Right cardiac atrium (tissue), 5 donors: ENCODE results near the gene RAB15. TPM values are rescaled to one million over a fixed set of nuclear protein-coding genes. Genes with fewer than 3 reads are reported as not detected.

Source experiments
- ATAC-seq, 2 donors: fragments of 200-7000 bp; cut with Tn5 transposase; one replicate each; pipeline versions ENCODE4 v1.8.0 to v1.9.1; 2020; ENCODE audit warnings: moderate library complexity in 2 of 2, mild to moderate bottlenecking in 1 of 2
- DNase-seq, 3 donors: peaks; one replicate each; pipeline ENCODE4 v3.0.0-alpha.2; 2020
- H3K27ac ChIP-seq: one replicate; pipeline ENCODE4 v1.5.1; 2013; ENCODE audit warnings: mild to moderate bottlenecking, low read length, control low read depth, moderate library complexity
- H3K27me3 ChIP-seq: one replicate; pipeline ENCODE4 v1.6.1; 2013; ENCODE audit not compliant: control insufficient read depth, insufficient read depth
- H3K4me1 ChIP-seq: one replicate; pipeline ENCODE4 v1.6.1; 2013; ENCODE audit warnings: low read length; ENCODE audit not compliant: control insufficient read depth, insufficient read depth
- H3K4me3 ChIP-seq: one replicate; pipeline ENCODE4 v1.5.1; 2013; ENCODE audit warnings: low read length, control low read depth
- H3K9me3 ChIP-seq: one replicate; pipeline ENCODE4 v1.6.1; 2013; ENCODE audit warnings: low read length; ENCODE audit not compliant: control insufficient read depth
- WGBS: extraction: QIAGEN DNeasy Blood & Tissue Kit; methylation state at CpG from one replicate; pipeline ENCODE4 v1.1.7; 2013; 5-methylcytosine and 5-hydroxymethylcytosine counted together
- intact Hi-C, 4 donors: fragments of 100-400 bp; cut with DNase I; formaldehyde crosslinking; loops; one replicate each; pipeline versions ENCODE4 v1.11.0 to v1.14.0; 2022 to 2023
- polyA plus RNA-seq: library from polyadenylated mRNA; stranded (reverse); fragments of 200-250 nt; gene quantifications from one replicate; pipeline ENCODE4 v1.2.3, GENCODE V29; 2013
- total RNA-seq, 4 donors: library from RNA; stranded (reverse); fragmentation: NEBNext Ultra II Directional; extraction: Animal tissue kit (Norgen Biotek cat#: 25700); gene quantifications; one replicate each; pipeline ENCODE4 v1.2.1, GENCODE V29; 2021
- donor health status: healthy with polysubstance abuse.
- donor health status: DM: no; HTN: yes; CAD: no.
- donor health status: DM: no; HTN: no; CAD: no.
- donor health status: DM: no; HTN: yes; CAD: no; lungs with severe emphysema.
- donor health status: DM: yes; HTN: yes; CAD: no.

RAB15 gene
- total and polyA plus RNA-seq, 5 donors = 12.7 to 48.1 (median 20.5) TPM

GRCh38 chr14:64968651-64969050 is 3.5 kb downstream of the RAB15 start:
- no peak overlapping the region for H3K4me3 ChIP-seq
- no peaks in the 10 kb centered on the region for H3K4me1 ChIP-seq
- no peaks in the 10 kb centered on the region for H3K27me3 ChIP-seq
- DNase-seq (no peak), ATAC-seq (no peak)
- H3K27ac ChIP-seq = no peak overlapping the region
- intact Hi-C loops = no loop called here
- 87% methylated on average over 6 of the region's 6 CpGs for WGBS
- H3K9me3 ChIP-seq = no peaks in the 10 kb centered on the region

- H3K9me3 ChIP-seq = no peaks in the 10 kb centered on the region
- H3K27ac ChIP-seq = no peak overlapping the region
- 87% methylated on average over 7 of the region's 7 CpGs for WGBS
- no peak for ATAC-seq
- no peak overlapping the region for H3K4me3 ChIP-seq
- intact Hi-C loops = no loop called here
- DNase-seq = no peak
- H3K27me3 ChIP-seq = no peaks in the 10 kb centered on the region
- H3K4me1 ChIP-seq = no peaks in the 10 kb centered on the region
Measured at GRCh38 chr14:64968167-64968566, 4.0 kb downstream of the RAB15 start.

DNA sequence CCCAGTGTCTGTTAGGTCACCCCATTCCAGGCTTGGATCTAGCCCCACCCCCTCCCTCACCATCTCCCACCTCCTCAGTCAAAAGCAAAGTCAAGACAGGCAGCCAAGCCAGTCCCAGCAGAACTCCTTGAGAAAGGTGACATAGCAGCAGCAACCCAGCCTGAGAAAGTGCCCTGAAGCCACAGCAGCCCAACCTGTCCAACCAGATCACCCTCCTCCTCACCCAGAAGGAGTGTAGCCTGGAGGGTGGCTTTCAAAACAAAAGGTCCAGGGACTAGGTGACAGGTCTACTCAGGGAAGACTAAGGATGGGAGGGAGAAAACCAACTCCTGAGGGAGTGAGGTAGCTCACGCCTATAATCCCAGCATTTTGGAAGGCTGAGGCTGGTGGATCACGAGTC is 5.2 kb downstream of the RAB15 start:
- no peak overlapping the region for H3K27ac ChIP-seq
- DNase-seq (no peak), ATAC-seq (no peak)
- no peaks in the 10 kb centered on the region for H3K4me1 ChIP-seq
- H3K27me3 ChIP-seq = no peaks in the 10 kb centered on the region
- no peaks in the 10 kb centered on the region for H3K9me3 ChIP-seq
- WGBS = 95% methylated on average over 2 of the region's 2 CpGs
- H3K4me3 ChIP-seq = no peak overlapping the region
- intact Hi-C loops = no loop called here

GRCh38 chr14:64965356-64966000 is 6.7 kb downstream of the RAB15 start:
- DNase-seq (no peak), ATAC-seq (peak in 1 of 2 donors; percentile 59)
- WGBS = 81% methylated on average over 15 of the region's 15 CpGs
- H3K27ac ChIP-seq = no peak overlapping the region
- intact Hi-C loops = no loop called here
- H3K4me3 ChIP-seq = no peak overlapping the region
- H3K27me3 ChIP-seq = no peaks in the 10 kb centered on the region
- H3K4me1 ChIP-seq = no peaks in the 10 kb centered on the region
- no peaks in the 10 kb centered on the region for H3K9me3 ChIP-seq

DNA sequence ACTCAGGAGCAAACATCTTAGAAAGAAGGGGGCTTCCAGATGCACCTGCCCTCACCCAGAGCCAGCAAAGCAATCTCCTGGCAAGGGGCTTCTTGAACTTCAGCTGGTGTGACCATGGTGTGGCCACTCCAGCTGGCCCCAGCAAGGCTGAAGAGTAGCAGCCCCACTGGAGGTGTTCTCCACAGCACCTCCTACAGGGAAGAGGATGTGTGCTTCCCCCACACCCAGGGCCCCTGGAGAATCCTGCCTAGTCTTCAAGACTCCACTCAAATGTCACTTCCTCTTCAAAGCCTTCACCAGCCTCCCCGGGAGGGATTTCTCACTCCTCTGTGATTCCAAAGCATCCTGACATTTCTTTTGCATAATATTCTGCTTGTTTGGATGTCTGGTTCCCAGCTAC is 8.5 kb downstream of the RAB15 start:
- DNase-seq (no peak), ATAC-seq (no peak)
- Histone ChIP-seq H3K4me1 (no peaks in the 10 kb centered on the region), H3K4me3 (no peak overlapping the region), H3K9me3 (no peaks in the 10 kb centered on the region), H3K27me3 (no peaks in the 10 kb centered on the region), H3K27ac (no peak overlapping the region)
- 62% methylated on average over 1 of the region's 1 CpG for WGBS
- intact Hi-C loops = no loop called here

DNA sequence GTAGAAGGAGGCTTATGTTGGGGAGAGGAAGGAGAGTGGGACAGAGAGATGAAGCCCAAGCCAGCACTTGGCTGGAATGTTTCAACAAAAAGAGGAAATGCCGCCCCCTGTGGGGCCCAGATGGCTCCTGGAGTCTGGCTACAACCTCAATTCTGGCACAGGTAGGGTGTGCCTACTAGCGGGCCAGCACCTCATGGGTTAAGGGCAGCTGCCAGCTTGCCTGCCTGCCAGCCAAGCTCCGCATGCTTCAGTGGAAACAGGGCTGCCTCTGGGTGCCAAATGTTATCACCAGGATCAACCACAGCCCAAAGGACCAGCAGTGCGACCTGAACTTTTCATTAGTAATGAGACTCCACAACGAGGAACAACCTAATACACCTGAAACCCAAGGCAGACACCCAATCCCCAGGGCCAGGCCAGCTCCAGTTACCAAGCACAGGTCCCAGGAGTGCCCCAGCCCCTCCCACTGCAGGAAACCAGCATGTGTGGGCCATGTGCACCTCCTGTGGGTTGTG is 11.3 kb downstream of the RAB15 start:
- peak in 1 of 3 donors; percentile 51 for DNase-seq
- no peaks in the 10 kb centered on the region for H3K4me1 ChIP-seq
- peak; percentile 22 to 25 for ATAC-seq
- intact Hi-C loops = no loop called here
- WGBS = 61% methylated on average over 5 of the region's 5 CpGs
- H3K27ac ChIP-seq = no peak overlapping the region
- no peaks in the 10 kb centered on the region for H3K9me3 ChIP-seq
- H3K4me3 ChIP-seq = no peak overlapping the region
- H3K27me3 ChIP-seq = no peaks in the 10 kb centered on the region

GRCh38 chr14:64958743-64959142 is 13.4 kb downstream of the RAB15 start:
- H3K9me3 ChIP-seq = no peaks in the 10 kb centered on the region
- ATAC-seq = no peak
- H3K4me3 ChIP-seq = no peak overlapping the region
- WGBS = 96% methylated on average over 5 of the region's 5 CpGs
- DNase-seq = no peak
- no peaks in the 10 kb centered on the region for H3K4me1 ChIP-seq
- no peaks in the 10 kb centered on the region for H3K27me3 ChIP-seq
- no peak overlapping the region for H3K27ac ChIP-seq
- intact Hi-C loops = no loop called here

- H3K4me3 ChIP-seq = no peak overlapping the region
- no peaks in the 10 kb centered on the region for H3K27me3 ChIP-seq
- DNase-seq (no peak), ATAC-seq (no peak)
- WGBS = 96% methylated on average over 2 of the region's 2 CpGs
- no peak overlapping the region for H3K27ac ChIP-seq
- intact Hi-C loops = no loop called here
- H3K4me1 ChIP-seq = no peaks in the 10 kb centered on the region
- no peaks in the 10 kb centered on the region for H3K9me3 ChIP-seq
Measured at GRCh38 chr14:64958201-64958600, 13.9 kb downstream of the RAB15 start.

- Histone ChIP-seq H3K4me3 (no peak overlapping the region), H3K27ac (no peak overlapping the region), H3K9me3 (no peaks in the 10 kb centered on the region), H3K27me3 (no peaks in the 10 kb centered on the region), H3K4me1 (peaks cover 4% of the 10 kb centered on the region)
- no peak for DNase-seq
- intact Hi-C loops = no loop called here
- no peak for ATAC-seq
- 94% methylated on average over 8 of the region's 8 CpGs for WGBS
Measured at GRCh38 chr14:64956697-64957406, 15.3 kb downstream of the RAB15 start.

- Histone ChIP-seq H3K9me3 (no peaks in the 10 kb centered on the region), H3K4me3 (no peak overlapping the region), H3K27me3 (no peaks in the 10 kb centered on the region), H3K4me1 (peaks cover 4% of the 10 kb centered on the region), H3K27ac (no peak overlapping the region)
- intact Hi-C loops = no loop called here
- no peak for DNase-seq
- no peak for ATAC-seq
- 79% methylated on average over 6 of the region's 6 CpGs for WGBS
Measured at GRCh38 chr14:64955297-64955696, 16.8 kb downstream of the RAB15 start.

GRCh38 chr14:64954491-64955240 is 17.5 kb downstream of the RAB15 start:
- intact Hi-C loops = no loop called here
- Histone ChIP-seq H3K9me3 (no peaks in the 10 kb centered on the region), H3K27me3 (no peaks in the 10 kb centered on the region), H3K4me3 (no peak overlapping the region), H3K4me1 (peaks cover 4% of the 10 kb centered on the region), H3K27ac (no peak overlapping the region)
- WGBS = 90% methylated on average over 9 of the region's 9 CpGs
- ATAC-seq (no peak), DNase-seq (no peak)
